DND-41 (cell line): ENCODE measurements around the gene GRIN2A.

ENCODE experiments used
- ATAC-seq: fragments of 200-7000 bp; cut with Tn5 transposase; 3 replicates; pipeline ENCODE4 v1.9.1; 2021; ENCODE audit warnings: low read depth; ENCODE audit not compliant: insufficient read depth
- DNase-seq: peaks from one replicate; pipeline ENCODE4 v3.0.0-alpha.2; 2020
- H2AFZ ChIP-seq: 2 replicates; pipeline ENCODE4 v1.6.0; 2012; ENCODE audit warnings: low read depth, low read length
- H3K27ac ChIP-seq: 2 replicates; pipeline ENCODE4 v1.5.1; 2012; ENCODE audit warnings: low read length, inconsistent platforms
- H3K27me3 ChIP-seq: fragments of 200-600 bp; sonication (generic); 2 replicates; pipeline ENCODE4 v1.6.0; 2012; ENCODE audit warnings: low read length, mild to moderate bottlenecking, inconsistent platforms; ENCODE audit not compliant: insufficient read depth, poor library complexity
- H3K36me3 ChIP-seq: 2 replicates; pipeline ENCODE4 v1.5.1; 2012; ENCODE audit warnings: low read length, inconsistent platforms; ENCODE audit not compliant: insufficient read depth
- H3K4me1 ChIP-seq: 2 replicates; pipeline ENCODE4 v1.5.1; 2012; ENCODE audit warnings: mild to moderate bottlenecking, low read length; ENCODE audit not compliant: insufficient read depth
- H3K4me2 ChIP-seq: 2 replicates; pipeline ENCODE4 v1.6.0; 2012; ENCODE audit warnings: mild to moderate bottlenecking, moderate library complexity, low read length, inconsistent platforms; ENCODE audit not compliant: insufficient read depth
- H3K4me3 ChIP-seq, 2 experiments: fragments of 200-600 bp in 1 of 2; shearing (Covaris generic) in 1 of 2; 2 replicates each; pipeline ENCODE4 v1.5.1; 2012 to 2016; ENCODE audit warnings: inconsistent platforms in 2 of 2, low read length in 2 of 2, mild to moderate bottlenecking in 2 of 2, low read depth in 1 of 2, moderate library complexity in 1 of 2
- H3K79me2 ChIP-seq: 2 replicates; pipeline ENCODE4 v1.6.0; 2012; ENCODE audit warnings: low read length, inconsistent platforms; ENCODE audit not compliant: insufficient read depth
- H3K9ac ChIP-seq: 2 replicates; pipeline ENCODE4 v1.6.0; 2012; ENCODE audit warnings: low read depth, mild to moderate bottlenecking, inconsistent platforms, low read length, moderate library complexity
- H3K9me3 ChIP-seq: 2 replicates; pipeline ENCODE4 v1.5.1; 2012; ENCODE audit warnings: low read length, moderate library complexity, mild to moderate bottlenecking, inconsistent platforms; ENCODE audit not compliant: insufficient read depth, severe bottlenecking
- H4K20me1 ChIP-seq: 2 replicates; pipeline ENCODE4 v1.6.0; 2012; ENCODE audit warnings: low read length; ENCODE audit not compliant: insufficient read depth
- EZH2 ChIP-seq: IDR thresholded peaks from 3 replicates; pipeline ENCODE4 v1.6.1; 2012; ENCODE audit warnings: borderline replicate concordance, low read depth, mild to moderate bottlenecking, moderate library complexity, low read length, inconsistent platforms; ENCODE audit not compliant: severe bottlenecking
- TF ChIP-seq, protein P1 (sequence below): IDR thresholded peaks from 2 replicates; pipeline ENCODE4 v1.5.1; 2012; ENCODE audit warnings: borderline replicate concordance, low read length, moderate library complexity, mild to moderate bottlenecking; ENCODE audit not compliant: poor library complexity, severe bottlenecking; ENCODE audit errors: extremely low read depth

Gene GRIN2A

DNA sequence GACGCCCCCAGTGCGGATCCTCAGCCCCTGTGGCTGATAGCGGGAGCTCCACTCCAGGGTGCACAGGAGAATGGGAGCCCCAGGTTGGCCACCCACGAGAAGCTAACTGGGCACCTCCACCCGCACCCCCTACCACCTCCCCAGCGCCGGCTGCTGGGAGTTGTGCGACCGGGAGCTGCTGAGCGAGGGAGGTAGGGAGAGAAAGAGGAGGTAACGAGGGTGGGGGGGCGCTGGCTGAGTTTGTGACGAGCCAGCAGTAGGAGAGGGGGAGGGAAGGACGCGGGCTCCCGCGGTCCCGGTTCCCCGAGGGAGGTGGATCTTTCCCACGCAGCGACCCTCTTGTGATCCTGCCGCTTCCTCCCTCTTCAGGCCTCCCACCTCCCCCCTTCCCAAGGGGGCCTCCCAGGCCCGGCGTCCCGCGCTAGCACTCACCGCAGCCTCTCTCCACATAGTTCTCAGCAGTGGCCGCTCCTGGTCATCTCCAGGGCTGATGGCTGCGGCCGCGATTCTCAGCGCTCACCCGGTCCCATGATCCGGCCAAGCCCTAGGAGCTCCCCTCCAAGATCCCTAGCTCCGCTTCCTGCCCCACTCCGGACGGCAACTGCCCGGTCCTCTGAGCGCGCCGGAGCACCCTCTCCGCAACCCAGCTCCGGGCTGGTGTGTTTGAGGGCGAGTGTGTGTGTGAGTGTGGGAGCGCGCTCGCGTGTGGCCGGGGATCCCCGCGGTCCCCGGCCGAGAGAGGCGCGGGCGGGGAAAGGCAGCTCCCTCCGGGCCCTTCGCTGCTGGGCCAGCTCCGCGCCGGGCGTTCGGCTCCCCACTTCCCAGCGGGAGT, at the start of gene GRIN2A:
GRIN2A (minus strand) TSS at position 207 of the 832 bp plus-strand sequence. CDS start 2,017 bp downstream, outside the sequence.
- no peak for TF ChIP-seq EZH2
- TF ChIP-seq, protein P1, sequence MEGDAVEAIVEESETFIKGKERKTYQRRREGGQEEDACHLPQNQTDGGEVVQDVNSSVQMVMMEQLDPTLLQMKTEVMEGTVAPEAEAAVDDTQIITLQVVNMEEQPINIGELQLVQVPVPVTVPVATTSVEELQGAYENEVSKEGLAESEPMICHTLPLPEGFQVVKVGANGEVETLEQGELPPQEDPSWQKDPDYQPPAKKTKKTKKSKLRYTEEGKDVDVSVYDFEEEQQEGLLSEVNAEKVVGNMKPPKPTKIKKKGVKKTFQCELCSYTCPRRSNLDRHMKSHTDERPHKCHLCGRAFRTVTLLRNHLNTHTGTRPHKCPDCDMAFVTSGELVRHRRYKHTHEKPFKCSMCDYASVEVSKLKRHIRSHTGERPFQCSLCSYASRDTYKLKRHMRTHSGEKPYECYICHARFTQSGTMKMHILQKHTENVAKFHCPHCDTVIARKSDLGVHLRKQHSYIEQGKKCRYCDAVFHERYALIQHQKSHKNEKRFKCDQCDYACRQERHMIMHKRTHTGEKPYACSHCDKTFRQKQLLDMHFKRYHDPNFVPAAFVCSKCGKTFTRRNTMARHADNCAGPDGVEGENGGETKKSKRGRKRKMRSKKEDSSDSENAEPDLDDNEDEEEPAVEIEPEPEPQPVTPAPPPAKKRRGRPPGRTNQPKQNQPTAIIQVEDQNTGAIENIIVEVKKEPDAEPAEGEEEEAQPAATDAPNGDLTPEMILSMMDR: no peak
- Histone ChIP-seq H3K9ac (no peak within 1 kb of the TSS), H3K36me3 (no peaks in the 10 kb centered on the region), H3K27me3 (no peaks in the 10 kb centered on the region), H4K20me1 (no peaks in the 10 kb centered on the region), H3K4me3 (no peak within 1 kb of the TSS), H2AFZ (no peak within 1 kb of the TSS), H3K9me3 (peaks cover 6% of the 10 kb centered on the region), H3K27ac (no peak within 1 kb of the TSS), H3K4me2 (no peak within 1 kb of the TSS), H3K4me1 (no peaks in the 10 kb centered on the region), H3K79me2 (no peaks in the 10 kb centered on the region)
- ATAC-seq (no peak), DNase-seq (no peak)

DNA sequence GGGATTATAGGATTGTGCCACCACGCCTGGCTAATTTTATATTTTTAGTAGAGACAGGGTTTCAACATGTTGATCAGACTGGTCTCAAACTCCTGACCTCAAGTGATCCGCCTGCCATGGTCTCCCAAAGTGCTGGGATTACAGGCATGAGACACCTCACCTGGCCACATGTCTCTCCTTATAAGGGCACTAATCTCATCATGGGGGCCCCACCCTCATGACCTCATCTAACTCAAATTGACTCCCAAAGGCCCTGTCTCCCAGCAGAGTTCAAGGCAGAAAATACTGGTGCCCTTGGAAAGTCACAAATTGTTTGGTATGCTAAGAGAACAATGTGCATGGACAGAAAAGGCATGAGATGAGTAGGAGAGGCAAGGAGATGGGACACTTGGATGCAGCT, 49.3 kb upstream of the GRIN2A start:
- ATAC-seq: no peak

DNA sequence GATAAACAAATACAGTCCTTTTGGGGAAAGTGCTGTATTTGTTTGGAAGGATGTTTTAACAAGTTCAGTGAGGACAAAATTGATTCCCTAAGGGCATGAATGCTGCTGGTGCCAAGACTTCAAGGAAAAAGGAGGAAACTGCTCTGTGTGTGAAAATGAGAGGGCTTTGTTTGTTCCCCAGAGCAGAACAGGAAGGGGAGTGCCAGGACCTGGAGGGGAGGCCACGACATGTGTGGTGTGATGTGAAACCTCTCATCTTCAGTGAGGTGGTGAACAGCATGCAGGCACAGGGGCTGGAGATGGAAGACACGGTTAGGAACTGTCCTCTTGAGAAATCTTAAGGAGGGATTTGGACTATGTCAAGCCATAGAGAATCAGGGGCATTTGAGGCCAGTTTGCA, 46.6 kb upstream of the GRIN2A start:
- TF ChIP-seq, protein P1: no peak
- TF ChIP-seq EZH2: no peak
- Histone ChIP-seq H3K9ac (no peak overlapping the region), H3K4me2 (no peak overlapping the region), H2AFZ (no peak overlapping the region), H3K4me1 (no peaks in the 10 kb centered on the region), H3K9me3 (peaks cover 4% of the 10 kb centered on the region), H3K36me3 (no peaks in the 10 kb centered on the region), H3K4me3 (no peak overlapping the region), H3K27me3 (peaks cover 3% of the 10 kb centered on the region), H3K79me2 (no peaks in the 10 kb centered on the region), H3K27ac (no peak overlapping the region), H4K20me1 (no peaks in the 10 kb centered on the region)
- no peak for ATAC-seq
- DNase-seq: no peak

More for the DNA sequence above, 49.3 kb upstream of the GRIN2A start:
- no peaks in the 10 kb centered on the region for H4K20me1 ChIP-seq
- H3K9ac ChIP-seq: no peak overlapping the region
- TF ChIP-seq EZH2: no peak
- TF ChIP-seq, protein P1: no peak
- H3K4me2 ChIP-seq: no peak overlapping the region
- H3K4me3 ChIP-seq: no peak overlapping the region
- no peaks in the 10 kb centered on the region for H3K4me1 ChIP-seq
- peaks cover 3% of the 10 kb centered on the region for H3K27me3 ChIP-seq
- H3K9me3 ChIP-seq: peaks cover 4% of the 10 kb centered on the region
- H3K36me3 ChIP-seq: no peaks in the 10 kb centered on the region
- H3K79me2 ChIP-seq: no peaks in the 10 kb centered on the region
- no peak for DNase-seq
- no peak overlapping the region for H2AFZ ChIP-seq
- H3K27ac ChIP-seq: no peak overlapping the region

DNA sequence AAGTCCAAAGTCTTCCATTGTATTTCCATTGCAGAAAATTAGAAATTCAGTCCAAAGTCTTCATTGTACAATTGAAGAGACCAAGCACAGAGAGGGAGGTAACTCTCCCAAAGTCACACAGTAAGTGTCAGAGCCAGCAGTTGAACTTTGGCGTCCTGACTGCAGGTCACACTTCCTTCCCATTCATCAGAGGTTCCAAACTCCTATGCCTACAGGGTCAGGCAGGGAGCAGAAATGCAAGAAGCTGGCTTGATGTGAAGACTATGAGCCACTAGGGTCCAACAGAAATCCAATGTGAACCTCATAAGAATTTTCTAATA, 44.7 kb upstream of the GRIN2A start:
- ATAC-seq: no peak
- Histone ChIP-seq H3K9ac (no peak overlapping the region), H3K27me3 (peaks cover 3% of the 10 kb centered on the region), H3K4me2 (no peak overlapping the region), H2AFZ (no peak overlapping the region), H3K9me3 (no peaks in the 10 kb centered on the region), H3K79me2 (no peaks in the 10 kb centered on the region), H3K4me1 (no peaks in the 10 kb centered on the region), H3K4me3 (no peak overlapping the region), H3K27ac (no peak overlapping the region), H4K20me1 (no peaks in the 10 kb centered on the region), H3K36me3 (no peaks in the 10 kb centered on the region)
- no peak for TF ChIP-seq EZH2
- TF ChIP-seq, protein P1: no peak
- no peak for DNase-seq
